ENCODE results near the gene USH2A.

The USH2A gene

DNA sequence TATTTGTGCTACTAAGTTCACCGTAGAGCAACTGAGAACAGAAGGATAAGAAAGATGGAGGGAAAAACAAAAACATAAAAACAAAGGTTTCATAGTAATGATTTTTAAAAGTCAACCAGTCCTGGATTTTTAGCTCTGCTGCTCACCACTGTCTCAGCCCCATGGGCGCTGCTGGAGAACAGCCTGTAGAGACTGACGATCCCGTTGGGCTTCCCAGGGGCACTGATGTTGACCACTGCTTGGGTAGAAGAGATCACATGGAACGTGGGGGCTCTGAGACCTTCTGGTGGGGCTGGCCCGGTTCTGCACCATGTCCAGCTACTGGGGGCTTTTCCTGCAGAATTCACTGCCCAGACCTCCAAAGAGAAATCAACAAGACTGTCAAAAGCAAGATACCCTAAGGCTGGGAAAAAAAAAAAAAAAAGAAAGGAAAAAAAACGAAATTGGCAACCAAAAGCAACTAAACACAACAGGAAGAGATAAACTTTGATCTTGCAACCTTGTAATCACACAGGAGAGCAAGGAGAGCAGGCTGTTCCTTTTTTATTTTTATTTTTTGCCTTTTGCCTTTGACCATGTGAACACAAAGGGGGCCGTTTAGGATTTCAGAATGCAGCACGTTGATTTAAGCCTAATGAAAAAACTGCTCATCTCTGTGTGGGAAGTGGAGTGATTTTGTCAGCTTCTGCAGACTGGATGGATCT is 772.6 kb downstream of the USH2A start:
- no peak for DNase-seq (ENCODE audit: low read depth in 2 of 3, low spot score in 1 of 3)

DNA sequence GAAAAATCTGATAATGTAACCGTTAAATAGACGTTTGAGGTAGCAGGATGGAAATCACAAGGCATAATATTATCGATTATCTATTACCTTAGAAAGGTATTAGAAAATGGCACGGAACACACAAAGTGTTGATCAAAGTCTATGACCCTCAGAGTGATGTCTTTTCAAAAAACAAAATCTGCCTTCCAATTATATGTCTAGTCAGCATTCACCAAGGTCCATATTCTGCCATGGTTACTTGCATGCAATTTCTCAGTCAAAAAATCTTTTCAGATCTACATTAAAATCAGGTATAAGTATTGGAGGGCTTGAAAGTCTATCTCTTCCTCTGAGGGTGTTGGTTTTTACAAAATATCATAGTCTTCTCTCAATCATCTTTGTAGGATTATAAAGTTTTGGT is 774.3 kb downstream of the USH2A start:
- DNase-seq (ENCODE audit: low read depth in 2 of 3, low spot score in 1 of 3): no peak

DNA sequence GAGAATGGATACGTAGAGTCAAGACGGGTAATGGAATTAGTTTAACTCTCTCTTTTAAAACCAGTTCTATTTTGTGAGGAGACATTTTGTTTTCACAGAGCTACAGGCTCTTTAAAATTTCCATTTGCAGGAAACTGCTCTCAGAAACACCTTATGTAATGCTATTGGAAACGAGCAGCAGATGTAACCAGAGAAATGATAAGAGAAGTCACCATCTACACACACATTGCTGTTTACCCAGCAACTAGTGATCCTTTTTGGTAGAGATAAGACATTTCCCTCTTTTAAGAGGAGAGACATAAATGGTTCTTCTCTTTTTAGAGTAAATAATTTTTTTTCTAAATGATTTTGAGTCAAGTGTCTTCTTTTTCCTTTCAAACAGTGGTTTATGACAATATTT is 775.5 kb downstream of the USH2A start:
- DNase-seq (ENCODE audit: low read depth in 2 of 3, low spot score in 1 of 3): no peak

DNA sequence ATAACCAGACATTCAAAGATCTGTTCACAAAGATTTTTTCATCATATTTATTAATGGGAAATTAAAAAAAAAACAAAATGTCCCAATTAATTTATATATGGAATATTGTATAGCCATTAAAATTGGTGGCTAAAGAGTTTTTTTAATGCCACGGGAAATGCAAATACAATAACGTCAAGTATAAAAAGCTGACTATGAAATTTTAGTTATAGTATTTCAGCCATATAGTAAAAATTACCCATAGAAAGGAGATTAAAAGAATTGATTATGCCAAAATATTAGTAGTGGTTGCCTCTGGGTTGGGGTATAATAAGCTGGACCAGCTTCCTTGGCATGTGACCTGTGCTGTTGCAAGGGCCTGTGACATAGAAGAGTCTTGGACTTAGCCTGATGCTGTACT is 777.4 kb downstream of the USH2A start:
- DNase-seq (ENCODE audit: low read depth in 2 of 3, low spot score in 1 of 3): no peak

DNA sequence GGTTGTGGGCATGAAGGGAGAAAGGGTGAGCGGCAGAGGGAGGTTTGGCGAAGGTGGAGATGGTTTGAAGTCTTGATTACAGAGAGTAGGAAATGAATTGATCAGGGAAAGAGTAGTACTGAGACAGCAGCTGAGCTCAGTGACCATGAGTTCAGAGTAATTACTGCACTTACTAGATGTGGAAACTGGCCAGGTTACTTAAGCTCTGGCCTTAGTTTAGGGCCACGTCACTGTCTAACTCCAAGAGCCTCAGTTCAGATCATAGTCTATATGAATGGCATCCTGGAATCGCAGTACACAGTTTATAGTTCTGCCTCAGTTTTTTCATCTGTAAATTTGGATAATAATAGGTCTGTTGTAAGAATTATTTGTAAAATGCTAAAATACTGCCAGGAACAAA is 778.1 kb downstream of the USH2A start:
- DNase-seq (ENCODE audit: low read depth in 2 of 3, low spot score in 1 of 3): no peak

DNA sequence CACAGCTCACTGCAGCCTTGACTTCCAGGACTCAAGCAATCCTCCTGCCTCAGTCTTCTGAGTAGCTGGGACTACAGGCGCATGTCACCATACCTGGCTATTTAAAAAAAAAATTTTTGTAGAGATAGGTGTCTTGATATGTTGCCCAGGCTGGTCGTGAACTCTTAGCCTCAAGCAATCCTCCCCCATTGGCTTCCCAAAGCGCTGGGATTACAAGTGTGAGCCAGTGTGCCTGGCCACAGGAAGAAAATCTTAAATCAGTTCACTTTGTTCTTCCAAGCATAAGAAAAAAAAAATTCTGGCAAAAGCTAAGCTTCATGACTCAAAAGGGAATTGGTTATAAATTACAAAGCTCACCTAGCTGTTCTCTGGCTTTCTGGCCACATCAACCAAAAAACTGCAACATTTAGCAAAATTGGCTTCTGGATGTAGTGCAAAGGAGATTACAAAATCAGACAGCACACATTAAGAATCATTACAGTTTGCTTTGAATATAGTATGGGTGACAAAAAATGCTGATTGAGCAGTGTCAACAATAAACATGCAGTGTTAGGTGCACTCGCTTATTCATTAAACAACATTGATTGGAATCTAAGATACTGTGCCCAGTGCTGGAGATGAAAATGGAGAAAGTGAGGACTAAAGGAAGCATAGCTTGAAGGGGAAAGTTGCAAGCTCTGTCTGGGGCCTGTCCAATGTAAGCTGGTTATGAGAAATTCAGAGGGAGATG is 779.5 kb downstream of the USH2A start:
- DNase-seq (ENCODE audit: low read depth in 2 of 3, low spot score in 1 of 3): no peak

DNA sequence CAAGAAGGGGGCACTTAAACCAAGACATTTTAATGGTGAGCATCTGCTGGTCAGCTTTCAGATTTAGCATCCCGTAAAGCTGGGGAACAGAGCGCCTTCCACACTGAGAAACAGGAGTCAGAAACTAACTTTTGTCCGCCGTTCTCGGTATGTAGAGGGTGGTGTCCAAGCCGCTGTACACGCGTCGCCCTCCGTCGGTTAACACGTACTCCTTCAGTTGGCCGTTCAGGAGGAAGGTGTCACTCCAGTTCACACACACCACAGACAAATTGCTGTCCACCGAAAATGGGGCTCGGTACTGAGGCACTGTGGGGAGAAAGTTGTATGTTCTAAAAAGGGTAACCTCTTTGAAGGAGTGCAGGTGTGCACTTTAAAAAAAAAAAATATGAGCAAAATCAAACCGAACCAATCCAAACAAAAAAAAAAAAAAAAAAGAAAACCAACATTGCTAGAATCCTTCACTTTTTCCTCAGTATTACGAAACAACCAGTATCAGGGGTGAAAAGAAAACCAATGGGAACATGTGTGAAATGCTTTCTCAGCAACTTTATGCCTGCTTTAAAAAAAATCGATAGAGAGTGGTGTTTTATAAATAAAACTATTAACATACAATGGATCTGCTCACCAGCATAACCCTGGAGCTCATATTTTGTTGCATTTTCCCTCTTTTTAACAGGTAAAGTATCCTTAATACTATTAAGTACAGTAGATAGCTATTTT is 782.7 kb downstream of the USH2A start:
- DNase-seq (ENCODE audit: low read depth in 2 of 3, low spot score in 1 of 3): no peak

DNA sequence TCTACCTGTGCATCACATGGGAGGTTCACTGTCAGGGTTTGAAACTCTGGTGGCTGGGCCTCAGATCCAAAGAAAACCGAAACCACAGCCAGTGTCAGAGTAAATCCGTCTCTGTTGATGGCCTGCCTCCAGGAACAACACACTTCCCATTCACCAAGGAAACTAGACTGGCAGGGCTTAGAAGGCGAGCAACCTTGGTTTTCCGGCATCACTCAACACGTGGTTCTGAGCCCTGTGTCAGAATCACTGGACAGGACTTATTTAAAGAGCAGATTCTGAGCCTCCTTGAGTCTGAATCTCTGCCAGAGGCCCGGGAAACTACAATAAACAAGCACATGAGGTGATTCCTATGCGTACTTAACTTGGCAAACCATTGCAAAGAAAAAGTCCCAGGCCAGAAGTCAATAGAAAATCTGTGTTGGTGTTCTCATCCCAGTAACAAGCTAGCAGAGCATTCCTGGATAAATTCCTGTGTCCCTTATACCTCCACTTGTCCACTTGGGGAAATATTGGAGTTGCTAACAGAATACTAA is 786.1 kb downstream of the USH2A start:
- DNase-seq (ENCODE audit: low read depth in 2 of 3, low spot score in 1 of 3): no peak

DNA sequence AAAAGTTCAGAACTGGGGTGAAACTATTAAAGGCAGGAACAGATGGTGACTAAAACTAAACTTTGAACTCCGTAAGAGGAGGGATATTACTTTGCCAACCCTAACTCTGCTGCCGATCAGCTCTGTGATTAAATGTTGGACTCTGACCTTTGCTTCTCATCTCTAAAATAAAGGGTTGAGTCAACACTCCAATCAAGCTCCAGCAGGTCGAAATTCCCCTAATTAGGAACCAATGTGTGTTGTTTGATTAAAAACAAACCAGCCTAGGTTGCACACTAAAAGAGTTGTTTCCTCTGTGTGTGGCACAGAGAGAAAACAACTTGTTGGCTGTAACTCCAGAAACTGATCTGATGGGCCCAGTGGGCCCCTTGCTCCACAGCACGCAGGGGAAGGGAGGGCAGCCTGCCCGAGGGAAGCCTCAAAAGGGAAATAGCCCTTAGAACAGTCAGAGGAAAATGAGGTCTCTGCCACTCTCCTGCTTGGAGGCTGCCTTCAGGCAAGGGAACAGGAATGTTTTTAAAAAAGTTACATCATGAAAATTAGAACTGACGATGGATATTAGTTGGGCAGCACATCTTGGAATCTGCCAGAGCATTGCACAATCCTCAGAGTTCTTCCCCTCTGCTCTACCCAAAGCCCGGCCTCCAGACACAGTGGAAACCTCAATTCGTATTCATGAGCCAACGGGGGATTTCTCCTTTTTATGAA is 786.8 kb downstream of the USH2A start:
- DNase-seq (ENCODE audit: low read depth in 2 of 3, low spot score in 1 of 3): no peak

DNA sequence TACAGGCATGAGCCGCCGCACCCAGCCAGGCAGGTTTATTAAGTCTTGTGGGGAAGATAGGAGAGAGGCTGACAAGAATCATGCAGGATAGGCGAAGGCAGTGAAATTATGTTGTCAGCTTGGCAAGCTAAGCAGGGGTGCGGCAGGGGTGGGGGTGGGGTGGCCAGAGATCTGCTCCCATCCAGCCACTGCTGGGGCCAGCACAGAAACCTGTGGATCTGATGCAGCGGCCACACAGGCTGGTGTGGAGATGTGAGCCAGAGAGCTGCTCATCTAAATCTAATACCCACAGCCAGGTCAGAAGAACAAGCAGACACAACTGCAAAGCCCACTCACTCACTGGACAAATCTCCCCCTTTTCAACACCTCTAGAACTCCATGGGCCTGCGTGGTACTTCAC is 787.4 kb downstream of the USH2A start:
- no peak for DNase-seq (ENCODE audit: low read depth in 2 of 3, low spot score in 1 of 3)

DNA sequence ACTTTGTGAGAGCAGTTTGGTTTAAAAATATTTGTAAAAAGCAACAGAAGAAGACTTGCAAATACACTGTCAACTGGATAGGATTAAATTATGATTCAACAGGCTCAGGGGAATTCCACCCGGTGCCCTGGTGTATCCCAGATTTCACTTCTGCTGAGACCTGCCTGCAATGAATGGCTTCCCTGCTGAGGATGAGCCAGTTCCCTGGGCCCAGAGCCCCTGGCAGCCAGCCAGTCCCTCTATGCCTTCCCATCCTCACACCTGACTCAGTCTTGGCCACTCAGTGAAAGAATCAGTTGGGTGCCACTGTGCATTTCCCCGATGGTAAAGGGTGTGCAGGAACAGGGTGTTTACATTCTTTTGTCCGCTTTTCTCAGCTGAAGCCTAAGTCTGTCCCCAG is 791.8 kb downstream of the USH2A start:
- DNase-seq (ENCODE audit: low read depth in 2 of 3, low spot score in 1 of 3): no peak

DNA sequence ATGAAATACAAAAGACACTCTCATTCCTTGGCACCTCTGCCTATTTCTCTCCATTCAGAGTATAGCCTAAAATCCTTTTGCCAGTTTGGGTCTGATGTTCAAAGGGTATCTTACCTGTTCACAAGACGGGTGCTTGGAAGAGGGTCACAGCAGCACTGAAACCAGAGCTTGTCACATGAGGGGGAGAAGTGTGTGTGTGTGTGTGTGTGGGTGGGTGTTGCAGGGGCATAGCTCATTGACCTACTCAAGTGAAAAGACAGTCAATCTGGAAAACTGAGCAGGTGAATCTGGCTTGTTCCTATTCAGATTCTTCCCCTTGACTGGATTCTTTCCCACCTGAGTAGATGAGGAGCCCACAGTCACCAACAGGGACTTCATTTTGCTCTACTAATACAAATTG is 792.2 kb downstream of the USH2A start:
- DNase-seq (ENCODE audit: low read depth in 2 of 3, low spot score in 1 of 3): no peak

DNA sequence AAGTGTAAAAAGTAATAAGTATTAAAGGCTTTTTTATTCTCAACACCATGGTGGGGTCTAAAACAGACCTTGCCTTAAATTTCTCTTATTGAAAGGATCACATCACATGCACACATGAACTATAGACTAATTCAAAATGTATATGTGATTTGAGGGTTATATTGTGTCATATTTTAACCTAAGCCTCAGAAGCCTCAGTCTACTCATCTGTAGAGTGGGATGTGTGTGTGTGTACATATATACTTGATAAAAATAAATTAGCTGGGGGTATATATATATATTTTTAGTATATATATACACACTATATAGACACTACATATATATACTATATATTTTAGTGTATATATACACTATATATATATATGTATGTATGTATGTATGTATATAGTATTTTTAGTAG is 797.3 kb downstream of the USH2A start:
- no peak for DNase-seq (ENCODE audit: low read depth in 2 of 3, low spot score in 1 of 3)

DNA sequence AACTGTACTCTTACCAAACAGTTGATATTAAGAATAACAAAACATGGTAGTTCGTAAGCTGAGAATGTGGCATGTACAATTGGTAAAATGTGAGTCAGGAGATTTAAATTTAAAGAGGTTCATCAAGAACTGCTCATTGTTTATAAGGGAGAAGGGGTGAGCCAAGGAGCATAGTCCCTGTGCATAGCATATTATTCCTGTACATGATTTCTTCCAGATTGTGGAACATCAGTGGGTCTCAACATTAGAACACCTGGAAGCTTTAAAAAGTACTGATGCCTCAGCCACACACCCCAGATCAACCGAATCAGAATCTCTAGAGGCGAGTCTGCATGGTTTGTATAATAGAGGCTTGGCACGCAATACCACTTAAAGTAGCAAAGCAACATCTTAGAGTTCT is 800.1 kb downstream of the USH2A start:
- no peak for DNase-seq (ENCODE audit: low read depth in 2 of 3, low spot score in 1 of 3)

DNA sequence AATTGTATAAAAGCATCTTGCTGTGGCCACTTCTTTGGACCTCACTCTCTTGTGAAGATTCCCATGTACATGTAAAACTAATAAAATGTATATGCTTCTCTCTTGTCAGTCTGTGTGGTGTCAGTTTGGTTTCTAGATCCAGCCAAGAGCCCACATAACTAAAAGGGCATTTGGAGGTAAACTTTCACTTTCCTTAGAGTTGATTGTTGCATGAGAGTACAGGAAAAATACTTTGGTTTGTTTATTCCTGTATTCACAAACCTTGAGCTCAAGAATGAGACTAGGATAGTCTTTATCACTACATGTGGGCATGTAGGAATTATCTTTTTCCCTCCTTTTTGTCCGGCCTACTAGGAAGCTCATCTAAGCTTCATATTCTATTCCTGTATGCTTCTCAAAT is 805.3 kb downstream of the USH2A start:
- no peak for DNase-seq (ENCODE audit: low read depth in 2 of 3, low spot score in 1 of 3)

DNA sequence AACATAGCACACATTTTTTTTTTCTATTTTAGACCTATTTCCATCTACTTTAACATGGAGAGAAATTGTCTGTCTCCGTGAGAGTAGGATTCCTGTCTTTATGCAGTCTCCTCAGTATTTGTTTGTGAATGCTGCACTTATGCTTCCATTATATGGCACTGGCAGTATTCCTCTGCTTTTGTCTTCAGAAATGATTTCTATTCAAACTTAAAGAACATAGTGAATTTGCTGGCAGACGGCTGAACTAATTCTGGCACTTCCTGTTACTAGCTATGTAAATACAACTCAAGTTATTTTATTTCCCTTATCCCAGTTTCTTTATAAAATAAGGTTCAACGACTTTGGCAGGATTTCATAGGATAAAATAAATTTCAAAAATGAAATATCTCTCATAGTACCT is 810.9 kb downstream of the USH2A start:
- no peak for DNase-seq (ENCODE audit: low read depth in 2 of 3, low spot score in 1 of 3)

DNA sequence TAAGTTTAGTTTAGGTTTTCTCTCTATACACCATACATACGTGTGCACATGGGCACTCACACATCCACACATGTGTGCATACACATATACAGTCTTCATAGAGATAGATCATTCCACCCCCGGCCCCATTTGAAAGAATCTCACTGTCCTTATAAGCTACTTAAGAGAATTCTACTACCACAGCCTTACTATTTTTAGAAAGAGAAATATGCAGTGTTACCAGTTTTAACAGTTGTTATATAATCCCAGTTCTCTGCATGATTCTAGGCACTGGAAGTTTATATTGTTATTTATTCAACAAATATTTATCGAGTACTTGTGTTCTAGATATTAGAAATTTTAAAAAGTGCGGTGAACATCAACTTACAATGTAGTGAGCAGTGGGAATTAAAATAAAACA is 814.6 kb downstream of the USH2A start:
- no peak for DNase-seq (ENCODE audit: low read depth in 2 of 3, low spot score in 1 of 3)

DNA sequence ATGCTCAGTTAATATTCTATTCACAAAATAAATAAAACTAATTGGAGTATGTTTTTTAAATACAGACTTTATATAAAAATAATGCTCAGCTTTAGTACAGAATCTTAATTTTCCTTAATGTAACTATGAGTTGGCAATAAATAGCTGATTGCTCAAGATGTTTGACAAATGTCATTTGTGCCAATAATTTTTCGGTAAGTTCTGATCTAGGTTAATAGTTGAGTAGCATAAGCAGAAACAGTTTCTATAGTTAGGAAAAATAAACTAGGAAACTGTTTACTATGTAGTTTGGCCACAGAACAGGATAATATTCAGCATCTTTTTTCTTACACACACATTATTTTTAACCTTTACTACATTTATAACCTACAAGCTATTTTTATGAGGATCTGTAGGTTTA is 815.8 kb downstream of the USH2A start:
- DNase-seq (ENCODE audit: low read depth in 2 of 3, low spot score in 1 of 3): no peak

DNA sequence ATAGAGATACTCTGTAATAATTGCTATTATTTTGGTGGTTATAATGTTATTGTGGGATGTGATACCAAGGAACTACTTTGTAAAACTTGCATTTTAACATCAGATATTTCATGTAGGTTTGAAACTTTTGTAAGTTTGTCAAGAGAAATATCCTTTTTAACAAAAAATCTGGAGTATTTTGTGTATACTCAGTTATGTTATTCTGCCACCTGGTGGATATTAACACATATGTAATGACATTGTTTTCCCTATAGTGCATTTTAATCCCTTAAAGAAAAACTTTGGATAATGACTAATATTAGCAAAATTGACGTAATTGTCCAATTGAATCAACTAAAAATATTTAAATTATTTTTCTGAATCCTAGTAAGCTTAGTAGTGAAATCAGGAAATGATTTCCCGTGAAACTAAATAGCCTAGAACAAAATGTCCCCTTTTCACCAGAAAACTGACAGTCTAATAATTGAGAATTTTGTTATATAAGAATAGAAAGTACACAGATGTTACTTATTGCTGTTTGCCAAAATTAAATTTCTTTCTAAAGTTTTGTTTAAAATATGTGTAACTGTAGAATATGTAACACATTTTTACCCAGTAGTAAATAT is 816.6 kb downstream of the USH2A start:
- no peak for DNase-seq (ENCODE audit: low read depth in 2 of 3, low spot score in 1 of 3)

DNA sequence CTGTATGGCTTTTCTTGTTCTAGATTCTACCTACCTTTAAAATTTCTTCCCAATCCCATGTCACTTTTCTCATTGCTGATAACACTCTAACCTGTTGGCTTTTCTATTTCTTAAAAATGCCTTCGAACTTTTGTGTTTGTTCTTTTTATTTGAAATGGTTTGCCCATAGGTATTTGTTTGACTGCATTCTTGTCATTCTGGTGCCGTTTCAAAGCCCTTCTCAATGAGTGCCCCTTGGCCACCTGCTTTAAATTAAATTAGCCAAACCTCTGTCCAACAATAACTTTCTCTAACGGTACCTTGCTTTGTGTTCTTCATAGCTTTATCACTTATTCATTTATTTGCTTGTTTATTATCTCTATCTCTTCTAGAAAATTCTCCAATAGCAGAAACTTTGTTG is 817.2 kb downstream of the USH2A start:
- DNase-seq (ENCODE audit: low read depth in 2 of 3, low spot score in 1 of 3): no peak

DNA sequence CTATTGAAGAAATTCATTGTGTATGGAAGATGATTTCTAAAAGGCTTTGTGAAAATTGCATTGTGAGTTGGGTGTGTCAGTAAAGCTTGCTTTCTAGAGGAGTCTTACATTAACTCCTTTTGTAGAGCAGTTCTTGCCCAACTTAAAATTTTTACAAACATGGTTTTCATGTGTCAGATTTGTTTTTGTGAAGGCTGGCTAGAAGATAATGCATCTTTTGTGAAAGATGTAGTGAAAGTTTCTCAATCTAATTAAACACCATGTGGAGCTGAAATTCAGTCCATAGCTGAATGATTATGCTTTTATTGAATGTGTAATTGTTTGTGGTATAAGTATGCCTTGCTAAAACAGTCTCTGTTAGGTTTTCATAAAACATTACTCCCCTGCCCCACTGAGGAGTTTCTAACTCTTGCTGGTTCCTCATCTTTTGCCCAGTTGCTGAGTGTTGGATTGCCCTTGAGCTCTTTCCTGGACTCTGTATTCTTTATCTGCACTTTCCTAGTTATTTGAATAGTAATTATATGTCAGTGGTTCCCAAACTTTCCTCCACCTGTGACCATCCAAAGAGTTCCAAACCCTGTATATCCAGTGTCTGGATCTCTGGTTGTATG is 818.1 kb downstream of the USH2A start:
- no peak for DNase-seq (ENCODE audit: low read depth in 2 of 3, low spot score in 1 of 3)

Measured in stimulated activated CD4-positive, alpha-beta T cell treated with anti-CD3 and anti-CD28 coated beads, Interleukin-12 subunit alpha, Interleukin-12 subunit beta, amount 100 ng/mL, for 48 hours (primary cell).